ENCODE measurements around the gene ATG10. TPM values are rescaled to one million over a fixed set of nuclear protein-coding genes. Genes with fewer than 3 reads are reported as not detected.

ATG10 gene
- total and polyA plus RNA-seq, 2 of the 8 experiments (the other 6 are each of a cell fraction or from before 2014, with no cell fraction given): 3.7 to 8.8 TPM

GRCh38 chr5:82156874-82157273 is 185.1 kb downstream of the ATG10 start:
- no peaks in the 10 kb centered on the region for H3K36me3 ChIP-seq (ENCODE audit: control insufficient read depth in 2 of 4, insufficient read depth in 4 of 4, low read length in 3 of 4)
- H2BK5ac ChIP-seq (ENCODE audit: low read depth, low read length): no peak overlapping the region
- TF ChIP-seq JUN (IDR thresholded peaks at IDR 0.05; ENCODE audit: low read depth, low read length) (no peak), EP300 (IDR thresholded peaks at IDR 0.05; ENCODE audit: borderline replicate concordance in 1 of 2, low read depth in 2 of 2, low read length in 2 of 2) (no peak), SP4 (IDR thresholded peaks at IDR 0.05; ENCODE audit: low read length) (no peak)
- no peak overlapping the region for H3K56ac ChIP-seq (replicated peaks; ENCODE audit: insufficient read length, low read depth, low read length)
- no peak overlapping the region for H3K14ac ChIP-seq (ENCODE audit: insufficient read length)
- H3K18ac ChIP-seq (ENCODE audit: extremely low read depth, low read length): no peak overlapping the region
- no peak overlapping the region for H2BK20ac ChIP-seq (ENCODE audit: low read length)
- no peak overlapping the region for H4K91ac ChIP-seq (replicated peaks; ENCODE audit: insufficient read length, low read length)
- DNase-seq (ENCODE audit: low read depth in 1 of 2, low spot score in 2 of 2) (no peak), FAIRE-seq (no peak)
- H3K4me1 ChIP-seq (replicated peaks in 1 of 4; ENCODE audit: control insufficient read depth in 3 of 4, insufficient read depth in 4 of 4, low read length in 3 of 4): 0 out of 7 replicates have a peak, but pooled peaks cover 0 to 3% (median 1%) of the 10 kb centered on the region in 4 experiments
- H3K9me3 ChIP-seq (ENCODE audit: insufficient read depth in 2 of 2, low read depth in 1 of 2, low read length in 1 of 2): no peaks in the 10 kb centered on the region
- no peak overlapping the region for H4K5ac ChIP-seq (ENCODE audit: insufficient read length, low read depth, low read length)
- no peaks in the 10 kb centered on the region for H3K23me2 ChIP-seq (ENCODE audit: low read depth, low read length)
- no peak overlapping the region for H2AFZ ChIP-seq (ENCODE audit: low read length)
- no peaks in the 10 kb centered on the region for H4K20me1 ChIP-seq (replicated peaks in 1 of 2; ENCODE audit: control insufficient read depth in 1 of 2, insufficient read depth in 2 of 2, low read length in 2 of 2)
- WGBS, 2 experiments (ENCODE audit: extremely low coverage in 1 of 2, insufficient coverage in 1 of 2, insufficient read length in 1 of 2, insufficient replicate concordance in 2 of 2, low coverage in 1 of 2, low lambda C conversion rate in 2 of 2, missing lambda C conversion rate in 1 of 2): 69% methylated on average over 4 of the region's 4 CpGs; no CpG with 5 or more reads in 1 of the 2 experiments
- H3K4me3 ChIP-seq (ENCODE audit: extremely low read depth in 1 of 4, insufficient read depth in 2 of 4, low read depth in 3 of 4, low read length in 4 of 4): no peak overlapping the region
- H2AK5ac ChIP-seq (ENCODE audit: low read depth, low read length): no peak overlapping the region
- no peak overlapping the region for H4K8ac ChIP-seq (ENCODE audit: extremely low read depth, insufficient read depth, low read length)
- H3K23ac ChIP-seq (ENCODE audit: insufficient read length): no peak overlapping the region
- no peak overlapping the region for H3K27ac ChIP-seq (ENCODE audit: low read depth, low read length)
- POLR2A ChIA-PET (ENCODE audit: partially characterized antibody): no interaction called here
- CTCF ChIA-PET (ENCODE audit: partially characterized antibody): interaction anchor here (0.6 to 2.0 kb wide), 5 partner anchors 9 to 301 kb away, joined by 3 to 4 read pairs (median 3); no protein-coding TSS in a partner anchor
- H2BK120ac ChIP-seq (replicated peaks; ENCODE audit: low read depth, low read length): no peak overlapping the region
- no peak overlapping the region for H3K4me2 ChIP-seq (ENCODE audit: insufficient read depth in 1 of 2, low read depth in 2 of 2, low read length in 2 of 2)
- no peak overlapping the region for H2BK15ac ChIP-seq (ENCODE audit: low read length)
- H3K4ac ChIP-seq (replicated peaks; ENCODE audit: insufficient read length, low read depth, low read length): no peak overlapping the region
- H3K79me2 ChIP-seq (ENCODE audit: control insufficient read depth in 1 of 2, insufficient read depth in 2 of 2, low read length in 2 of 2): no peaks in the 10 kb centered on the region
- no peaks in the 10 kb centered on the region for H3K27me3 ChIP-seq (replicated peaks in 1 of 4; ENCODE audit: control insufficient read depth in 3 of 4, extremely low read depth in 1 of 4, insufficient read depth in 3 of 4, low read length in 3 of 4)
- H3K79me1 ChIP-seq (ENCODE audit: low read depth, low read length): no peaks in the 10 kb centered on the region
- H2BK12ac ChIP-seq (ENCODE audit: low read depth, low read length): no peak overlapping the region
- H3K9ac ChIP-seq (replicated peaks in 1 of 4; ENCODE audit: extremely low read depth in 1 of 4, low read depth in 3 of 4, low read length in 3 of 4): no peak overlapping the region

All from H1 (cell line).